GM23338 (cell line): Measurements from ENCODE around the gene PPP5C. TPM values are rescaled to one million over a fixed set of nuclear protein-coding genes. Genes with fewer than 3 reads are reported as not detected.

ENCODE experiments used
- ATAC-seq: fragments of 200-7000 bp; cut with Tn5 transposase; 3 replicates; pipeline ENCODE4 v1.9.1; 2020
- DNase-seq: peaks from one replicate; pipeline ENCODE4 v3.0.0-alpha.2; 2015; ENCODE audit warnings: low spot score
- H2AFZ ChIP-seq: fragments of 200-600 bp; sonication (generic); 2 replicates; pipeline ENCODE4 v1.8.0; 2016; ENCODE audit warnings: antibody characterized with exemption, mild to moderate bottlenecking, moderate library complexity
- H3F3A ChIP-seq: fragments of 200-600 bp; sonication (generic); replicated peaks from 2 replicates; pipeline ENCODE4 v1.8.0; 2017; ENCODE audit warnings: antibody characterized with exemption, mixed run types, low read depth
- H3K27ac ChIP-seq: fragments of 200-600 bp; sonication (generic); 2 replicates; pipeline ENCODE4 v1.6.1; 2016; ENCODE audit warnings: low read depth
- H3K27me3 ChIP-seq: fragments of 200-600 bp; sonication (generic); 2 replicates; pipeline ENCODE4 v1.8.0; 2016; ENCODE audit warnings: mild to moderate bottlenecking, mixed run types, moderate library complexity; ENCODE audit not compliant: insufficient read depth
- H3K36me3 ChIP-seq: fragments of 200-600 bp; sonication (generic); 2 replicates; pipeline ENCODE4 v1.8.0; 2016; ENCODE audit warnings: mild to moderate bottlenecking; ENCODE audit not compliant: insufficient read depth
- H3K4me1 ChIP-seq: fragments of 200-600 bp; sonication (generic); 2 replicates; pipeline ENCODE4 v1.8.0; 2016; ENCODE audit warnings: mild to moderate bottlenecking, moderate library complexity; ENCODE audit not compliant: insufficient read depth
- H3K4me2 ChIP-seq: fragments of 200-600 bp; sonication (generic); 2 replicates; pipeline ENCODE4 v1.7.1; 2017; ENCODE audit warnings: mixed run types
- H3K4me3 ChIP-seq: fragments of 200-600 bp; sonication (generic); 2 replicates; pipeline ENCODE4 v1.6.1; 2016; ENCODE audit warnings: mixed run types
- H3K79me2 ChIP-seq: fragments of 200-600 bp; sonication (generic); replicated peaks from 2 replicates; pipeline ENCODE4 v1.8.0; 2017; ENCODE audit warnings: mild to moderate bottlenecking; ENCODE audit not compliant: insufficient read depth
- H3K9me2 ChIP-seq: fragments of 200-600 bp; sonication (generic); 2 replicates; pipeline ENCODE4 v1.8.0; 2017; ENCODE audit not compliant: insufficient read depth
- H4K20me1 ChIP-seq: fragments of 200-600 bp; sonication (generic); replicated peaks from 2 replicates; pipeline ENCODE4 v1.8.0; 2017; ENCODE audit warnings: mild to moderate bottlenecking; ENCODE audit not compliant: insufficient read depth
- H3K27ac Mint-ChIP-seq: 2 replicates; pipeline ENCODE4 v1.8.0; 2020; ENCODE audit warnings: inconsistent platforms, mild to moderate bottlenecking, moderate library complexity, mixed read lengths
- H3K27me3 Mint-ChIP-seq: 3 replicates; pipeline ENCODE4 v1.8.0; 2022; ENCODE audit warnings: low read depth, mild to moderate bottlenecking, moderate library complexity, mixed read lengths, inconsistent platforms; ENCODE audit not compliant: insufficient read depth, poor library complexity
- H3K36me3 Mint-ChIP-seq: 3 replicates; pipeline ENCODE4 v1.8.0; 2021; ENCODE audit warnings: low read depth, mild to moderate bottlenecking, inconsistent platforms, moderate library complexity, mixed read lengths
- H3K4me1 Mint-ChIP-seq: 3 replicates; pipeline ENCODE4 v1.8.0; 2020; ENCODE audit warnings: mild to moderate bottlenecking, inconsistent platforms, mixed read lengths
- H3K4me3 Mint-ChIP-seq: 3 replicates; pipeline ENCODE4 v1.8.0; 2021; ENCODE audit warnings: moderate library complexity, mild to moderate bottlenecking, inconsistent platforms, mixed read lengths
- H3K9me3 Mint-ChIP-seq: 3 replicates; pipeline ENCODE4 v1.8.0; 2020; ENCODE audit warnings: moderate library complexity, mild to moderate bottlenecking, inconsistent platforms, mixed read lengths
- CREB1 ChIP-seq: fragments of 250-450 bp; sonication (Bioruptor Pico); IDR thresholded peaks from 2 replicates; pipeline ENCODE4 v1.5.0; 2020; ENCODE audit warnings: low read depth, mild to moderate bottlenecking, moderate library complexity
- ETS1 ChIP-seq: IDR thresholded peaks from 2 replicates; pipeline ENCODE4 v1.6.1; 2016; ENCODE audit warnings: antibody characterized with exemption
- EZH2 ChIP-seq: fragments of 200-600 bp; sonication (generic); IDR thresholded peaks from one replicate; pipeline ENCODE4 v1.8.0; 2017; ENCODE audit warnings: antibody characterized with exemption, mild to moderate bottlenecking, low read depth; ENCODE audit not compliant: unreplicated experiment
- EZH2phosphoT487 ChIP-seq: fragments of 200-600 bp; sonication (generic); IDR thresholded peaks from one replicate; pipeline ENCODE4 v1.8.1; 2018; ENCODE audit warnings: antibody characterized with exemption; ENCODE audit not compliant: unreplicated experiment
- JUNB ChIP-seq: IDR thresholded peaks from one replicate; pipeline ENCODE4 v1.6.1; 2016; ENCODE audit warnings: antibody characterized with exemption; ENCODE audit not compliant: unreplicated experiment
- NANOG ChIP-seq: IDR thresholded peaks from 2 replicates; pipeline ENCODE4 v1.6.1; 2016; ENCODE audit warnings: antibody characterized with exemption, borderline replicate concordance
- POLR2AphosphoS5 ChIP-seq: IDR thresholded peaks from 2 replicates; pipeline ENCODE4 v1.6.1; 2016; ENCODE audit warnings: antibody characterized with exemption, low read depth
- STAT1 ChIP-seq: IDR thresholded peaks from one replicate; pipeline ENCODE4 v1.6.1; 2016; ENCODE audit warnings: antibody characterized with exemption; ENCODE audit not compliant: unreplicated experiment
- ZNF114 ChIP-seq: fragments of 250-450 bp; sonication (Bioruptor Pico); IDR thresholded peaks from 2 replicates; pipeline ENCODE4 v1.5.0; 2020; ENCODE audit warnings: mild to moderate bottlenecking, moderate library complexity
- ZNF331 ChIP-seq: fragments of 250-450 bp; sonication (Bioruptor Pico); IDR thresholded peaks from 2 replicates; pipeline ENCODE4 v1.5.0; 2020; ENCODE audit warnings: low read depth, mild to moderate bottlenecking, moderate library complexity
- polyA plus RNA-seq: library from polyadenylated mRNA; unstranded; fragments of >200 nt; fragmentation: Nextera tagmentation; extraction: Ambion mirVana; gene quantifications from 2 replicates; pipeline ENCODE4 v1.2.1, GENCODE V29; 2016
- total RNA-seq: library from RNA; depleted of rRNA; stranded (reverse); fragments of >200 nt; shearing (Covaris generic); gene quantifications from 2 replicates; pipeline ENCODE4 v1.2.3, GENCODE V29; 2014
- TF ChIP-seq, protein P1 (sequence below): fragments of 250-450 bp; sonication (Bioruptor Pico); IDR thresholded peaks from 2 replicates; pipeline ENCODE4 v1.5.0; 2020; ENCODE audit warnings: mild to moderate bottlenecking, moderate library complexity
- TF ChIP-seq, protein P2 (sequence below), 2 experiments: fragments of 200-600 bp in 1 of 2; sonication (generic) in 1 of 2; conservative IDR thresholded peaks; 2 replicates each; pipeline versions ENCODE4 v1.5.1 to v1.6.1; 2016 to 2017; ENCODE audit warnings: antibody characterized with exemption in 2 of 2, low read depth in 2 of 2, mild to moderate bottlenecking in 2 of 2, moderate library complexity in 1 of 2

The PPP5C gene
- total and polyA plus RNA-seq, 2 experiments from 2014 or later = 51.6 to 123 TPM

DNA sequence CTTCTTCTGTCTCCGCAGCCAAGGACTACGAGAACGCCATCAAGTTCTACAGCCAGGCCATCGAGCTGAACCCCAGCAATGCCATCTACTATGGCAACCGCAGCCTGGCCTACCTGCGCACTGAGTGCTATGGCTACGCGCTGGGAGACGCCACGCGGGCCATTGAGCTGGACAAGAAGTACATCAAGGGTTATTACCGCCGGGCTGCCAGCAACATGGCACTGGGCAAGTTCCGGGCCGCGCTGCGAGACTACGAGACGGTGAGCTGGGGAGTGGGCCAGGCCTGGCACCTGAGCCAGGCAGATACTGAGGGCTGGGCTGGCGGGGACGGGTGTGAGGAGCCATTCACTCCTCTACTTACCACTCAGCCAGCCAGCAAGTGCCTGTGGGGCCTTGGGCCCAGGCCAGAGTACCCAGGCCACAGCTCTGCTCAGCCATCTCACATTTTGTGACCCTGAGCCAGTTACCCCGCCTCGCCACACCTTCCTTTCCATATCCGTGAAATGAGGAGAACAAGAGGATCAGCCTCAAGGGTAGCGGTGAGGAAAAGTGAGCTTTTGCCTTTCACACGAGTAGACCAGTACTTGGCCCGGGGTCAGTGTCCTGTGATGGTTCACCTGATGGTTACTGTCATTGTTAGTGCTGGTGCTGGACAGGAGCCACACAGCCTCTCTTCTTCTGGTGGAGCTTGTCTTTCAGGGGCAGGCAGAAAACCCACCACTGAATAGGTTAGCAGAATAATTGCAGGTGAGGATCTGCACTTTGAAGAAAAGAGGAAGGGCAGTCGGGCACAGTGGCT is 7.0 kb downstream of the PPP5C start (continued):
- TF ChIP-seq, protein P1, sequence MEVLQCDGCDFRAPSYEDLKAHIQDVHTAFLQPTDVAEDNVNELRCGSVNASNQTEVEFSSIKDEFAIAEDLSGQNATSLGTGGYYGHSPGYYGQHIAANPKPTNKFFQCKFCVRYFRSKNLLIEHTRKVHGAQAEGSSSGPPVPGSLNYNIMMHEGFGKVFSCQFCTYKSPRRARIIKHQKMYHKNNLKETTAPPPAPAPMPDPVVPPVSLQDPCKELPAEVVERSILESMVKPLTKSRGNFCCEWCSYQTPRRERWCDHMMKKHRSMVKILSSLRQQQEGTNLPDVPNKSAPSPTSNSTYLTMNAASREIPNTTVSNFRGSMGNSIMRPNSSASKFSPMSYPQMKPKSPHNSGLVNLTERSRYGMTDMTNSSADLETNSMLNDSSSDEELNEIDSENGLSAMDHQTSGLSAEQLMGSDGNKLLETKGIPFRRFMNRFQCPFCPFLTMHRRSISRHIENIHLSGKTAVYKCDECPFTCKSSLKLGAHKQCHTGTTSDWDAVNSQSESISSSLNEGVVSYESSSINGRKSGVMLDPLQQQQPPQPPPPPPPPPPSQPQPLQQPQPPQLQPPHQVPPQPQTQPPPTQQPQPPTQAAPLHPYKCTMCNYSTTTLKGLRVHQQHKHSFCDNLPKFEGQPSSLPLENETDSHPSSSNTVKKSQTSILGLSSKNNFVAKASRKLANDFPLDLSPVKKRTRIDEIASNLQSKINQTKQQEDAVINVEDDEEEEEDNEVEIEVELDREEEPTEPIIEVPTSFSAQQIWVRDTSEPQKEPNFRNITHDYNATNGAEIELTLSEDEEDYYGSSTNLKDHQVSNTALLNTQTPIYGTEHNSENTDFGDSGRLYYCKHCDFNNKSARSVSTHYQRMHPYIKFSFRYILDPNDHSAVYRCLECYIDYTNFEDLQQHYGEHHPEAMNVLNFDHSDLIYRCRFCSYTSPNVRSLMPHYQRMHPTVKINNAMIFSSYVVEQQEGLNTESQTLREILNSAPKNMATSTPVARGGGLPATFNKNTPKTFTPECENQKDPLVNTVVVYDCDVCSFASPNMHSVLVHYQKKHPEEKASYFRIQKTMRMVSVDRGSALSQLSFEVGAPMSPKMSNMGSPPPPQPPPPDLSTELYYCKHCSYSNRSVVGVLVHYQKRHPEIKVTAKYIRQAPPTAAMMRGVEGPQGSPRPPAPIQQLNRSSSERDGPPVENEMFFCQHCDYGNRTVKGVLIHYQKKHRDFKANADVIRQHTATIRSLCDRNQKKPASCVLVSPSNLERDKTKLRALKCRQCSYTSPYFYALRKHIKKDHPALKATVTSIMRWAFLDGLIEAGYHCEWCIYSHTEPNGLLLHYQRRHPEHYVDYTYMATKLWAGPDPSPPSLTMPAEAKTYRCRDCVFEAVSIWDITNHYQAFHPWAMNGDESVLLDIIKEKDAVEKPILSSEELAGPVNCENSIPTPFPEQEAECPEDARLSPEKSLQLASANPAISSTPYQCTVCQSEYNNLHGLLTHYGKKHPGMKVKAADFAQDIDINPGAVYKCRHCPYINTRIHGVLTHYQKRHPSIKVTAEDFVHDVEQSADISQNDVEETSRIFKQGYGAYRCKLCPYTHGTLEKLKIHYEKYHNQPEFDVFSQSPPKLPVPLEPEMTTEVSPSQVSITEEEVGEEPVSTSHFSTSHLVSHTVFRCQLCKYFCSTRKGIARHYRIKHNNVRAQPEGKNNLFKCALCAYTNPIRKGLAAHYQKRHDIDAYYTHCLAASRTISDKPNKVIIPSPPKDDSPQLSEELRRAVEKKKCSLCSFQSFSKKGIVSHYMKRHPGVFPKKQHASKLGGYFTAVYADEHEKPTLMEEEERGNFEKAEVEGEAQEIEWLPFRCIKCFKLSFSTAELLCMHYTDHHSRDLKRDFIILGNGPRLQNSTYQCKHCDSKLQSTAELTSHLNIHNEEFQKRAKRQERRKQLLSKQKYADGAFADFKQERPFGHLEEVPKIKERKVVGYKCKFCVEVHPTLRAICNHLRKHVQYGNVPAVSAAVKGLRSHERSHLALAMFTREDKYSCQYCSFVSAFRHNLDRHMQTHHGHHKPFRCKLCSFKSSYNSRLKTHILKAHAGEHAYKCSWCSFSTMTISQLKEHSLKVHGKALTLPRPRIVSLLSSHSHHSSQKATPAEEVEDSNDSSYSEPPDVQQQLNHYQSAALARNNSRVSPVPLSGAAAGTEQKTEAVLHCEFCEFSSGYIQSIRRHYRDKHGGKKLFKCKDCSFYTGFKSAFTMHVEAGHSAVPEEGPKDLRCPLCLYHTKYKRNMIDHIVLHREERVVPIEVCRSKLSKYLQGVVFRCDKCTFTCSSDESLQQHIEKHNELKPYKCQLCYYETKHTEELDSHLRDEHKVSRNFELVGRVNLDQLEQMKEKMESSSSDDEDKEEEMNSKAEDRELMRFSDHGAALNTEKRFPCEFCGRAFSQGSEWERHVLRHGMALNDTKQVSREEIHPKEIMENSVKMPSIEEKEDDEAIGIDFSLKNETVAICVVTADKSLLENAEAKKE = no peak

DNA sequence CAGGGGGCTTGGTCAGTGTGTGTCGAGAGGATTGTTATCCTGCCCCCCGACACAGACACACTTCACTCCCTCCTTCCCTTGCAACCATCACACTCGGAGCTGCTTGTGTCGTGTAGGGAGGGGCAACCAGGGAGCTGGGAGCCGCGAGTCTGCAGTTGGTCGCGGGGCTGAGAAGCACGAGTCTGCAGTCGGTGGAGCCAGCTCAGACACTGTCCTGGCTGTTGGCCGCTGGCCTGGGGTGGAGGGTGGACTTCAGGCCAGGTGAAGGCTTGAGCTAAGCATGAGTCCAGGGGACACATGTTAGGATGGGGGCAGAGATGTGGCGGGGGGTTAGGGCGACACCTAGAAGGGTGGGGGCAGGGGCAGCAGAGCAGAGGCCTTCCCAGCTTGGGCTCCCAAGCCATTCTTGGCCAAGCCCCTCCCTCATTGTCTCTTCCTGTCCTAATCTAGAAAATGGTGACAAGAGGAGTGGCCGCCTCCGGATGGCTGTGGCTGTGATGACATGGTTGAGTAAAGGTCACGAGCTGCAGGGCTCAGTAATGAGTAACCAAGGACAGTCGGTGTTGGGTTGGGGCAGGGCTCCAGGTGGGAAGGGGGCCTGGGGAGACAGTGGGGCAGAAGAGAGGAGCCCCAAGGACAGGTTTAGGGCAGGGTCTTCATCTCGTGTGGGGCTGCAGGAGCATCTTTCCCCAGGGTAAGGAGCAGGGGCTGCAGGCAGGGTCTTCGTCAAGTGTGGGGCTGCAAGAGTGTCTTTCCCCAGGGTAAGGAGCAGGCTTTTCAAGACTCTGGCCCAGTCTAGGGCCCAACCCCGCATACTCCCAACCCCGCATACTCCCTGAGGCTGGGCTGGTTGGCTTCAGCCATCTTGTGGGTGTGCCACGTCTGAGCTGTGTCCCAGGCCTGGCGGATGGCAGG is 8.6 kb downstream of the PPP5C start:
- H3K4me3 ChIP-seq = no peak overlapping the region
- H3K4me3 Mint-ChIP-seq = no peak overlapping the region
- H3K27ac Mint-ChIP-seq = no peak overlapping the region
- peaks cover 12% of the 10 kb centered on the region for H3K27me3 Mint-ChIP-seq
- no peak overlapping the region for H2AFZ ChIP-seq
- peak; percentile 39 for ATAC-seq
- H3K9me3 Mint-ChIP-seq = no peaks in the 10 kb centered on the region
- peaks cover 71% of the 10 kb centered on the region for H3K79me2 ChIP-seq
- no peaks in the 10 kb centered on the region for H3F3A ChIP-seq
- peaks cover 47% of the 10 kb centered on the region for H3K36me3 Mint-ChIP-seq
- no peak for DNase-seq
- no peak overlapping the region for H3K27ac ChIP-seq
- no peaks in the 10 kb centered on the region for H3K9me2 ChIP-seq
- H3K4me1 ChIP-seq = peaks cover 10% of the 10 kb centered on the region
- no peak overlapping the region for H3K4me2 ChIP-seq
- no peaks in the 10 kb centered on the region for H3K27me3 ChIP-seq
- H3K36me3 ChIP-seq = peaks cover 27% of the 10 kb centered on the region
- H4K20me1 ChIP-seq = peaks cover 24% of the 10 kb centered on the region
- peaks cover 14% of the 10 kb centered on the region for H3K4me1 Mint-ChIP-seq
- TF ChIP-seq EZH2 (no peak), ZNF331 (no peak), EZH2phosphoT487 (no peak), CREB1 (no peak), STAT1 (no peak), JUNB (no peak), ETS1 (no peak), ZNF114 (CRISPR knock-in tag) (no peak), POLR2AphosphoS5 (no peak), NANOG (no peak)
- TF ChIP-seq, protein P2, sequence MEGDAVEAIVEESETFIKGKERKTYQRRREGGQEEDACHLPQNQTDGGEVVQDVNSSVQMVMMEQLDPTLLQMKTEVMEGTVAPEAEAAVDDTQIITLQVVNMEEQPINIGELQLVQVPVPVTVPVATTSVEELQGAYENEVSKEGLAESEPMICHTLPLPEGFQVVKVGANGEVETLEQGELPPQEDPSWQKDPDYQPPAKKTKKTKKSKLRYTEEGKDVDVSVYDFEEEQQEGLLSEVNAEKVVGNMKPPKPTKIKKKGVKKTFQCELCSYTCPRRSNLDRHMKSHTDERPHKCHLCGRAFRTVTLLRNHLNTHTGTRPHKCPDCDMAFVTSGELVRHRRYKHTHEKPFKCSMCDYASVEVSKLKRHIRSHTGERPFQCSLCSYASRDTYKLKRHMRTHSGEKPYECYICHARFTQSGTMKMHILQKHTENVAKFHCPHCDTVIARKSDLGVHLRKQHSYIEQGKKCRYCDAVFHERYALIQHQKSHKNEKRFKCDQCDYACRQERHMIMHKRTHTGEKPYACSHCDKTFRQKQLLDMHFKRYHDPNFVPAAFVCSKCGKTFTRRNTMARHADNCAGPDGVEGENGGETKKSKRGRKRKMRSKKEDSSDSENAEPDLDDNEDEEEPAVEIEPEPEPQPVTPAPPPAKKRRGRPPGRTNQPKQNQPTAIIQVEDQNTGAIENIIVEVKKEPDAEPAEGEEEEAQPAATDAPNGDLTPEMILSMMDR (conservative IDR thresholded peaks at IDR 0.05; ENCODE audit: low read depth in 2 of 2) = no peak
